HEK293T (cell line): ENCODE data around the gene C20orf141.

Experiments used
- ARNT ChIP-seq: fragments of 450-650 bp; IDR thresholded peaks from 2 replicates; pipeline ENCODE4 v1.6.1; 2017; ENCODE audit warnings: mild to moderate bottlenecking
- BHLHE40 ChIP-seq: fragments of 450-650 bp; IDR thresholded peaks from 2 replicates; pipeline ENCODE4 v1.6.1; 2016; ENCODE audit warnings: mild to moderate bottlenecking, moderate library complexity, borderline replicate concordance
- FOXA1 ChIP-seq: fragments of 450-650 bp; IDR thresholded peaks from 2 replicates; pipeline ENCODE4 v1.6.1; 2016; ENCODE audit warnings: mild to moderate bottlenecking
- FOXK2 ChIP-seq: fragments of 450-650 bp; IDR thresholded peaks from 2 replicates; pipeline ENCODE4 v1.6.1; 2016; ENCODE audit warnings: mild to moderate bottlenecking
- L3MBTL2 ChIP-seq: fragments of 450-650 bp; conservative IDR thresholded peaks from 2 replicates; pipeline ENCODE4 v1.6.1; 2016; ENCODE audit warnings: mild to moderate bottlenecking

GRCh38 chr20:2794202-2794748, 20.5 kb upstream of the C20orf141 start:
- TF ChIP-seq FOXK2 = no peak
- TF ChIP-seq ARNT = no peak
- TF ChIP-seq L3MBTL2 = no peak
- TF ChIP-seq FOXA1 = no peak
- no peak for TF ChIP-seq BHLHE40
